Measurements from ENCODE around the gene PDZRN4.
"Not testable (repeated sequence)": the region's sequence is repeated elsewhere in the genome, so short reads cannot be mapped to it uniquely, and the experiment has no call there.

The PDZRN4 gene

DNA sequence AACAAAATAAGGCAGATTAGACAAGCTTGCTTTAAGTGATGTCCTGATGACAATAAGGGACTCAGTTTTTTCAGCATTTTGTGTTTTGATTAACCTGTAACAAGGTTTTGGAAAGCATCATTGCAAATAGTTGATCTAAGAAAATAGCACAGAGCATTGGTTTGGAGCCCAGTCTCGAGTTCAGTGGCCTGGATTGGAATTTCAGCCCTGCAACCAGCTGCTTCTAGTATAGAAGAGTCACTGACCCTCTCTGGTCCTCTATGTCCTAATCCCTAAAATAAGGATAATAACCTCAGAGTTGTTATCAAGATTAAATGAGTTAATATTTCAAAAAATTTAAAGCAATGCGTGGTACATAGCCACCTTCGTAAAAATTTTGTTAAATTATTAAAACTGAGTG lies 25.5 kb downstream of the PDZRN4 start:
- in situ Hi-C loops (cut with HindIII; ENCODE audit: low sequenced_read_pairs), result no loop called here

DNA sequence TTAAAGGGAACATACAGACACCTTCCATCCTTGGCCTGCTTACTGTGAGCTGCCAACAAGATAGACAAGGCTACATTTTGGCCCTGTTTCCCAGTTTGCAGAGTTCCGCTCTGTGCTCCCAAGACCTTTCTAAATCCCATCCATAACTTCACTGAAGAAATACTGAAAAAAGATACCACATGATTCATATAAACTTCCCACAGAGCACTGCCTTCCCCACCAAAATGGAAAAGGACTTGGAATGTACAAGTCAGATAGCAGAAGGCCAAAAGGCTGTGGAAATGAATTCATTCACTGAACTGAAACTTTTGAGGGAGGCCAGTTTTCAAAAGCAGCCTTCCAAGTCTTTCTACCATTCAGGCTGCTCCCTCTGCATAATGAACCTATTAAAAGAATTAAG lies 29.6 kb downstream of the PDZRN4 start:
- in situ Hi-C loops (cut with HindIII; ENCODE audit: low sequenced_read_pairs), result no loop called here

DNA sequence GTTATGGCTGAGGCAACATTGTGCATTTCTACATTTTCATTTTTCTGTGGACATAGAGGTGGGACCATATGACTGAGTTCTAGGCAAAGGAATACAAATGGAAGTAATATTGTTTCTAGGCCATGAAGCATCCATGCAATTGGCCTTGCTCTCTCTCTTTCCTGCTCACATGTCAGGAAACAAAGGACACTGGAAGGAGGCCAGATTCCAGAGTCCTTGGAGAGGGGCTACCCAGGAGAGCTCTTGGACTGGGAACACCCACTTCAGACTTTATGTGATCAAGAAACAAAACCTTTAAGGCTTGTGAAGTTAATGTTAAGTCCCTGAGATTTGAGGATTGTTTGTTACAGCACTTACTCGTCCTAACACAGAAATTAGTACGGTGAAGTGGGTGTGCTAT lies 32.8 kb downstream of the PDZRN4 start:
- in situ Hi-C loops (cut with HindIII; ENCODE audit: low sequenced_read_pairs), result no loop called here

DNA sequence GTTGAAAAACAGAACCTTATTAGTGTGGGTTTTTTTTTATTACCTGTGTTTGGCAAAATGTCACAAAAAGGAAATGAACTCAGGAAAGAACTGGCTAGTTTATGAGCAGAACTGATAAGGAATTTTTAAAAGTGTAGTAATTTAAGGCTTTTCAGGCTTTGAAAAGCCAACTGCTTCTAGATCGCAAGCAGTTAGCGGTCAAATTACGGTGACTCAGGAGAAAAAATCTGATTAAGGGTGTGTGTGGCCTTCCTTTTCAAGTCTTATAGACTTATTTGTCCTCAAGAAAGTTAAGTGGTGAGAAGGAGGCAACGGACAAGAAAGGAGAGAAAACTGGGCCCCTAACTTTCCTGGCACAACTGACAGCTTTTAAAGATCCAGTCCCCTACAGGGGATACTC lies 33.4 kb downstream of the PDZRN4 start:
- in situ Hi-C loops (cut with HindIII; ENCODE audit: low sequenced_read_pairs), result no loop called here

DNA sequence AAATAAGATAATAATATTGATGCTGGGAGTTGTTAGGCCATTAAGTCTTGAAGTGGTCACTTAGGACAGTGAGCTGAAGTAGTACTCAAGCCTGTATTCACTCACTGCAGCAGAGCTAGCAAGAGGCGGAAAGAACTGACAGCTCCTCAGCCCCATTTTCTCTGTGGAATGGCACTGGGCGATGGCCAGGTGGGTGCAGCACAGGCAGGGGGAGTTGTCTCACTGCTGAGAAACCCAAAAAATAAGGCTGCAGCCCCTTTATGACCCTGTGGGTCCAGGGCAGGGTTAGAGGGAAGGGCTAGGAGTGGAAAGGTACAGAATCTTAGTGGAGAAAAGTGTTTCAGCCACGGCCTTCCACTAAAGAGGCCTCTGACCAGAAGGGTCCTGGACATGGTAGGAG lies 35.5 kb downstream of the PDZRN4 start:
- in situ Hi-C loops (cut with HindIII; ENCODE audit: low sequenced_read_pairs), result no loop called here

DNA sequence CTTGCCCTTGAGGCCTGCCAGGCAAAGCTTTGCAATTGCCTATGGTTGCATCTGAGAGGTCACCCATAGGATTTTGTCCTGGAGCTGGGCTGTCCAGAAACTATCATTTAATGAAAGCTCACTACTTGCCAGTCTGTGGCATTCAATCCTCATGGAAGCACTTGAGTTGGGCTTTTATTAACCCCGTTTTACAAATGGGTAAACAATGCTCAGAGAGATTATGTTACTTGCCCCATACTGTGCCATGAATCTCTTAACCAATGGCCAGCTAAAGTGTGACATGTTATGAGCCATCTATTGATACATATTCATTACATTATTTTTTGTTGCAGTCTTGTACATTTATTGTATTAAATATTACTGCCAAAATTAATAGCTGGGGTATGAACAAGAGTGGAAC lies 35.9 kb downstream of the PDZRN4 start:
- in situ Hi-C loops (cut with HindIII; ENCODE audit: low sequenced_read_pairs), result no loop called here

DNA sequence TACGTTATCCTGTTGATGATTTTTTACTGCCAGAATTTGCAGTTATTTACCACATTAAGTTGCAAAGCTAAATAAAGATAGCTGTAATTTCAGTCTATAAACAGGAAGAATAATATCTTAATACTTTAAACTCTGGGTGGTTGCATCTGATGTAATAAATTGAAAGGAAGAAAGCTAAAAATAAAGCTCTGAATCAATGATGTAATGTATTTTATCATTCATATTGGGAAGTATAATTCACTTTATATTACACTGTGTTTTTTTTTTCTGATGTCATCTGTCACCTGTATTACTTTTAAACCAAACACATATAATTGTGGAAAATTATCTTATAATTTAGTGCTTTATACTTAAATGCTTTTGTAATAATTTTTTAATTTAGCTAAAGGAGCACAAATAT lies 37.1 kb downstream of the PDZRN4 start:
- in situ Hi-C loops (cut with HindIII; ENCODE audit: low sequenced_read_pairs), result no loop called here

DNA sequence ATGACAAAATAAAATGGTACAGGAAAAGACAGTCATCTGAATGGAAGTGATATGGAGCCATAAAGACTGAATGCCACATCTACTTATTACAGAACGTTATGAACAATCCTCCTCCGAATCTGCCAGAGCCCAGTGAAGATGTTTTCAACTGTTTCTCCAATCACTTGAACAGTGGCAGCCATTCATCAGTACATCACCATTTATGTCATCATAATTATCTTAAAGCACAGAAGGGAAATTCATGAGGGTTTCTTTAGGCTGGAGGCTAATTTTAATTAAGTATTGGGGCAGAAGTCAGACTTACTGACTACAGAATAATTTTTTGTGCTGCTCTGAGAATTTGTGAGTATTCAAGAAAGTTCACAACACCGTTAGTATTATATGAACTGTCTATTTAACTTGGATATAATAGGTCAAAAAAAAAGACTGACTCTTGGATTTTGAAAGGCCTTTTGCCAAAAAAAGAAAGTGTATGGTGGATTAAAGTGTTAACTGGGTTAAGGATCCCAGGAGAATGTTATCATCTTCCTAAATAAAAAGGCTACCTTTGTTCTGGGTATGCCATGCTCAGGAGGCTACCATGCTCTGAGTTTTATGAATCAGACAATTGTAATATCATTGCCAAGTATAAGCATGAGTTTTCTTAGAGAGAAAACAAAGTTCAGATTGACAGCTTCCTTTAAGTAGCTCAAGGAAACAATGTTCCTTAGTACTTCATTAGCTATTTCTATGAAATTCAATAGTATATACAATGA lies 40.1 kb downstream of the PDZRN4 start:
- in situ Hi-C loops (cut with HindIII; ENCODE audit: low sequenced_read_pairs), result no loop called here

DNA sequence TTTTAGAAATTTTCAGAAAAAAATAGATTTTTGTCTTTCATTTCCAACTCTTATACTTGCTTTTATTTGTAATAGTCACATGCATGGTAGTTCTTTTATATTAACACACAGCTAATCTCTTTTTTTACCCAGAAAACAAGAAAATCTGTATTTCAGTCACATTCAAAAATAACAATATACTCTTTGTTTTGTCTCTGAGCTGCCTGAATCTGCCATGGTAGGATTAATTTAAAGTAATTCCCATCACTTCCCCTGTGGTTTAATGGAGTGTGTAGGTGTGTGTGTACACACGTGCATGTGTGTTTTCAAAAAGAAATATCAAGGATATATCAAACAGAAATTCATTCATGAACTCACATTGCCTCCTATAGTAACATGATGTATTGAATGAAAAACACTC lies 42.6 kb downstream of the PDZRN4 start:
- in situ Hi-C loops (cut with HindIII; ENCODE audit: low sequenced_read_pairs), result no loop called here

DNA sequence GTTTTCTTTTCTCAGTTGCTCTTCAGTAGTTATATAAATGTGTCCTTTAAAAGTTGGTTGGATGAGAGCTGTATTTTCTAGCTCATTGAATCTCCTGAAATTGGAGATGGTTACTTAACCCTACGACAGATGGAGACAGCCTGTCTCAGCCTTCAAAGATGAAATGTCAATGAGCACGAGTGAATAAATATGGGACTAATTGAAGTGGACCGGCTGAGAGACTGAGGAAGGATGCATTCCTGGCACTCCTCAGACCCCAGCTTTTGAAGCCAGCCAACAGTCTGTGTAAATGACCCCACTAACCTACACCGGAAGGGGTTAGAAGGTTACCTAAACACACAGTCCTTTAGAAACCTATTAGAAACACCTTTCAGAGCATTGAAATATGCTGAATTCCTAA lies 46.6 kb downstream of the PDZRN4 start:
- in situ Hi-C loops (cut with HindIII; ENCODE audit: low sequenced_read_pairs), result no loop called here

DNA sequence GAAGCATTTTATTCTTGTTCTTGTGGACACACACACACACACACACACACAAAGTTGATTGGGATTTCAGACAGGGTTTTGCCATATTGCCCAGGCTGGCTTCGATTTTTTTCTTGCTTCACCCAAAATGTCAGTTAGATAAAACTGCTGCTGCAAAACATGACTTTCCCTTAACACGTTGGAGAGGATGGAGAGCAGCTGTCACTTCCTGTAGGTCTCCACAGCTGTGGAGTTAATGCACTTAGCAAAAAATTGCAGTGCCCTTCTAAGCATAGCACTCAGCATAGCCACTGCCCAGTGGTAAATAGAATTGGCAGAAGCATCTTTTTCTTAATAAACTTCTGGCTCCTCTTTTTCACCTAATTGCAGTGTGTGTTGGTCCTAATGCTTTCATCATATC lies 54.5 kb downstream of the PDZRN4 start:
- in situ Hi-C loops (cut with HindIII; ENCODE audit: low sequenced_read_pairs), result no loop called here

DNA sequence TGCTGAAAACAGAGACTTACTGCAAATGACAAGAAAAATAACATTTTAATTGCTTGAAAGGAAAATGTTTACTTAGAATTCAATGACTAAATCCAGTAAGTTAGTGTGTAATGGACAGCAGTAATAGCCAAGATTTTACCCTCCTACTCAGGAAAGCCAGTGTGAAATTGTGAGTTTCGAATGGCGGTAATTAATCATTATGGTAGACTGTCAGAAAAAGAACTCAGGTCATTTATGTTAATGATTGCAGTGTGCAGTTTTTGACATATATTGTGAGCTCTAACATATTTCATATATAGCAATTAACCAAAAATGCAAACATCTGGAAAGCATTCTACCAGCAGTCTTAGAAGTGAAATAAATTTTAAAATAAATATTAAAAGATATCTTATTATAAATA lies 60.3 kb downstream of the PDZRN4 start:
- in situ Hi-C loops (cut with HindIII; ENCODE audit: low sequenced_read_pairs), result no loop called here

DNA sequence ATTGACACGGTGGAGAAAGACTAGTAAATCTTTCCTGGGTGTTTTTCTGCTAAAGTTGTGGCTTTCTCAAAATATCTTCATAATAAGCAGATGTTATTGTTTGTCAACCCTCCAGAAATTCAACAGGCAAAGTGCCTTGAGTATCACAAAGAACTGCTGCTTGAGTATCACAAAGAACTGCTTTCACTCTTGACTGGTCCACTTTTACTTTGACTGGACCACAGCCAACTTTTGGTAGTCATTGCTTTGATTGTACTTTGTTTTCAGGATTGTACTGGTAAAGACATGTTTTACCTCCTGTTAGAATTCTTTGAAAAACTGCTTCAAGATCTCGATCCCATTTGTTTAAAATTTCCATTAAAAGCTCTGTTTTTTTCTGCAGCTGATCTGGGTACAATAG lies 62.6 kb downstream of the PDZRN4 start:
- in situ Hi-C loops (cut with HindIII; ENCODE audit: low sequenced_read_pairs), result no loop called here

DNA sequence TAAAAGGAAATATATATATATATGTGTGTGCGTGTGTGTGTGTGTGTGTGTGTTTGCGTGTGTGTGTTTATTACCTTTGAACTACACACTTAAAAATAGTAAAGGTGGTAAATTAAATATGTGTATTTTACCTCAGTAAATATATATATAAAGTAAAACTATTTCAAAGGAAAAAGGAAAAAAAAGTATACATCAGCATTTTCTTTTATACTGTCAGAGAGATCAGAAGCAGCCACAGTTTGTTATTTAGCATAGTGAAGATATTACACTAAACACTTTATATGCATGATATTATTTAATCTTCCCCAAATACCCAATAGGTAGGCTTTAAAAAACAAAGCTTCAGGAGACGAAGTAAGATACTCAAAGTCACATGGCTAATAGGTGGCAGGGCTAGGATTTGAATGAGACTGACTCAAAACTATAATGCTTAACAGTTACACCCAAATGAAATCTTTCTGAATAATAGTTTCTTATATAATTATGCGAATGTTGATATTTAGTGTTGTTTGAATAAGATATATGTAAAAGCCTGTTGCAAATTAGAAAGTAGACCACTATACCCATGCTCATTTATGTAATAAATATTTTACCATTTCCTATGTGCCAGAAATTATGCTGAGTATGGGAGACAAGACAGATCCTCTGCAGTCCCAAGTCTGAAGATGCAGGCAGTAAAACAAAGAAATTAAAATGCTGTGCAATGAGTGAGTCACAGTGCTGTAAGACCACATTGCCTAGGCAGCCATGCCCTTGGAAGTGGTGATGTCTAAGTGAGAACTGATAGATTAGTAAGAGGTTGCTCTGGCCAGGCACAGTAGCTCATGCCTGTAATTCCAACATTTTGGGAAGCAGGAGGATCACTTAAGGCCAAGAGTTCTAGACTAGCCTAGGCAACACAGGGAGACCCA lies 66.1 kb downstream of the PDZRN4 start:
- in situ Hi-C loops (cut with HindIII; ENCODE audit: low sequenced_read_pairs), result no loop called here

DNA sequence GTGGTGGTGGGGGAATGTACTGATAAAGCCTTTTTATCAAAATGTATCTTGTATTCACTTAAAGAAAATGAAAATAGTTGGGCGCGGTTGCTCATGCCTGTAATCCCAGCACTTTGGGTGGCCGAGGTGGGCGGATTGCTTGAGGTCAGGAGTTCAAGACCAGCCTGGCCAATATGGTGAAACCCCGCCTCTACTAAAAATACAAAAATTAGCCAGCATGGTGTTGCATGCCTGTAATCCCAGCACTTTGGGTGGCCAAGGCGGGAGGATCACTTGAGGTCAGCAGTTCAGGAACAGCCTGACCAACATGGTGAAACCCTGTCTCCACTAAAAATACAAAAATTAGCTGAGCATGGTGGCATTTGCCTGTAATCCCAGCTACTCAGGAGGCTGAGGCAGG lies 75.1 kb downstream of the PDZRN4 start:
- in situ Hi-C loops (cut with HindIII; ENCODE audit: low sequenced_read_pairs), result not testable (repeated sequence)

DNA sequence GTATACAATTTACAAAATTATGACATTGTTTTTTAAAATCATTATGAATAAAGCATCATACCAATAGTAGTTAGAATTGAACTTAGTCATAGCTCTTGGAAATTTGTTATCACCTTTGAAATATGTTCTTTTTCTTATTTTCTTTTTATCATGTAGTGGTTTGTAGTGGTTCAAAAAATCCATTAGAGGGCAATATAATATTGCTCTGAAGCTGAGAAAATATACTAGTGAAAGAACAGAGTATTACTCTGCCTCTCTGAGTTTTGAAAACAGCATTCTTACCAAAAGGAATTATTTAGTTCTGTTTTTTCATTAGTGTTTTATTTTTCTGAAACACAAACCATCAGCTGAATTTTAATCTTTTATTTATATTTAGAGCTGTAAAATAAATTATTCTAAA lies 76.2 kb downstream of the PDZRN4 start:
- in situ Hi-C loops (cut with HindIII; ENCODE audit: low sequenced_read_pairs), result no loop called here

DNA sequence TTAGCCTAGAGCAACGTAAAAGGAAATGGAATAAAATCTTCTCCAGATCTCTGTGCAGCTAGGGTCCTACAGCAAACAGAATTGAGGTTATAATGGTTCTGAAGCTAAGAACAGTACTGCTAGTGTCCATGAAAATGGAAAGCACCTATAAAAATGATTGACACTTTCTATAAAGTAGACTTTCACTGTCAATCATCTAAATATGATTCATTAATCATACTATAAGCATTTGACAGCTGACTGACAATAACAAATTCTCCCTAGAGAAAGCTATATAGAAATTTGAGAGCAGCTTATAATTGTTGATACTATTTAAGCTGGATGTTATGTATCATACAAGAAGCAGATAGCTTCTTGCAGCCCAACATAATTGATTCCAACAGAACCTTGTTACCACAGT lies 80.9 kb downstream of the PDZRN4 start:
- in situ Hi-C loops (cut with HindIII; ENCODE audit: low sequenced_read_pairs), result no loop called here

DNA sequence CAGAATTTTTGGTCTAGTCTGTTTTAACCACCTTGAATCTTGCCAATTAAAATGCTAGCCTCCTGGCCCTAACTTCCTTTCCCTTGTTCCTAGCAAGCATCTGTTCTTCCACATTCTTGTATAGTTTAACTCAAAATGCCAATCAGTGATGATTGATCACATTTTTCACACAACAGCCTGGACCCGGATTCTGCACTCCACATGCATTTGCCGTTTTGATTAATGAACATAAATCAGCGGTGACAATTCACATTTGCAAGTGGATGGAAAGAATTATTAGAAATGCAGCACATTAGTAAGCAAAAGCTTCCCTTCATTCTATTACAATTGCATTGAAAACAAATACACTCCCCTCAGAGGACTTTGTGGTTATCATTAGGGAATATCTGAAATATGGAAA lies 83.4 kb downstream of the PDZRN4 start:
- in situ Hi-C loops (cut with HindIII; ENCODE audit: low sequenced_read_pairs), result no loop called here

DNA sequence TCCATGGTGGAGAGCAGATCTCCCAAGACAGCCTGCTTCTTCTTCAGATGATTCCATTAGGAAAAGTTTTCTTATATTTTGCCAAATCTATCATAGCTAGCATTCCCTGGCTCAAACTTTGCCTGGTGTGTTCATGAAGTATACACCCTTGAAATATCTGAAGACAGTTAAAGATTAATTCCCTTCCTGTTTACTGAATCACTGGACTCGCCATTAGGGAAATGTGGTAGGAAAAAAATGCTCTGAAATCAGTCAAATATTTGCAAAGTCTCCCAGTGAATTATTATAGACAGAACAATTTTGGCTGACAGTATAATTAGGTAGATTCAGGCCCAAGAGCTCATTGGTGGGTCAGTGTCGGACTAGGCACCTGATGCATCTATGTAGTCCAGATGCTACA lies 86.5 kb downstream of the PDZRN4 start:
- in situ Hi-C loops (cut with HindIII; ENCODE audit: low sequenced_read_pairs), result no loop called here

DNA sequence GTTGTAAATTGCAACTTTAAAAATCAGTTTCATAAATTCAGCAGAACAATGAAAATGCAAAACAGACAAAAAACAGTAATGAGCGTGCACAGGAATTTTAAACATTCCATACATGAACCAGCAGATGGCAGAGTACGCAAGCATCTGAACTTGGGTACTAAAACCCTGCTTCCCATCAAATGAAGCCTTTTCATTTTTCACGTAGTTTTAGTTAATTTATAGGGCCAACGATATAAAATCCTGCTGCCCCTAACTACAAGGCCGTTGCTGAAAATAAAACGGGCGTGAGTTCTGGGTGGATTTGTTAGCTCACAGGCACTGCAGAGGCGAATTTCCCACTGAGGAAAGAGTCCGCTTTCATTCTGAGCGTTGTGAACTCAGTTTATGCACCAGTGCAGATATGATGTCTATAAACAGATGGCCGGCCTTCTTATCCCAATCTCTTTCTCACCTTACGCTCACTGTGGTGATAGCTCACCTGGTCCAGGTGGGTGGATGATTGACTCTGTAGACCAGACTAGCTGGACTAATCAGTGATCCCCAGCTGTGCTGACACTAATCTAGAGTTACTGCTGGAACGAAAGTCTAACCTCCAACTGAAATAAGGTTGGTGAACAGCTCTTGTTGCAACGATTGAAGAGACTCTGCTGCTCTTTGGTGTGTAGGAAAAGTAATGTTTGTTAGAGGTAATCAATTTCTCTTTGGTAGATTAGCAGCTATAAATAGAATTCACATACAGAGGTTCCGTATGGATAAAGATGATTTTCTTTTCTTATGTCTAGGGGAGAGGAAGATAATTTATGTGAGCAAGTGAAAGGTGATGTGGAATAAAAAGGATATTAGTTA lies 89.2 kb downstream of the PDZRN4 start:
- in situ Hi-C loops (cut with HindIII; ENCODE audit: low sequenced_read_pairs), result no loop called here

DNA sequence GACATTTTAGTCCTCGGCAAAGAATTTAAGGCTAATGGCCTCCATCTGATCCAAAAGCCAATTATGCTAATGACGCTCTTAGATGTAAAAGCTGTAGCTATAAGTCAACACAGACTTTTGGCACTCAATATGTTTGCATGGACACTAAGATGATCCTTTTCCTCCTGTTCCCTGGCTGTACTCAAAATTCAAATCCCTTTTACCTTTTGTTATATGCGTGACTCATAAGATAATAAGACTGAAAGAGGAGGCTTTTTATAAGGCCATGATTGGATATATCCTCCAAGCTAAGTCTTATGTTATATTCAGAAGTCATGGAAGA lies 89.8 kb downstream of the PDZRN4 start:
- in situ Hi-C loops (cut with HindIII; ENCODE audit: low sequenced_read_pairs), result no loop called here

Measured in DLD1 (cell line).